Ishikawa (cell line): ENCODE data around the gene COQ8B.

Experiments
- CEBPB ChIP-seq: IDR thresholded peaks from 2 replicates; pipeline ENCODE4 v1.6.1; 2012
- CREB1 ChIP-seq: IDR thresholded peaks from 2 replicates; pipeline ENCODE4 v1.6.1; 2012; ENCODE audit warnings: low read depth
- EP300 ChIP-seq: IDR thresholded peaks from 2 replicates; pipeline ENCODE4 v1.6.1; 2012; ENCODE audit warnings: borderline replicate concordance
- MAX ChIP-seq: IDR thresholded peaks from 2 replicates; pipeline ENCODE4 v1.6.1; 2012
- RAD21 ChIP-seq: IDR thresholded peaks from 2 replicates; pipeline ENCODE4 v1.6.1; 2012; ENCODE audit warnings: low read depth
- REST ChIP-seq: IDR thresholded peaks from 2 replicates; pipeline ENCODE4 v1.6.1; 2012; ENCODE audit warnings: low read depth, mild to moderate bottlenecking
- TAF1 ChIP-seq: IDR thresholded peaks from 2 replicates; pipeline ENCODE4 v1.6.1; 2012; ENCODE audit warnings: low read depth, mild to moderate bottlenecking

- TF ChIP-seq CREB1 (no peak), CEBPB (no peak), TAF1 (no peak), EP300 (no peak), MAX (no peak), RAD21 (no peak), REST (no peak)
Measured at GRCh38 chr19:40673397-40673796, 43.3 kb downstream of the COQ8B start.
